ENCODE results near the gene NKX2-3.

DNA sequence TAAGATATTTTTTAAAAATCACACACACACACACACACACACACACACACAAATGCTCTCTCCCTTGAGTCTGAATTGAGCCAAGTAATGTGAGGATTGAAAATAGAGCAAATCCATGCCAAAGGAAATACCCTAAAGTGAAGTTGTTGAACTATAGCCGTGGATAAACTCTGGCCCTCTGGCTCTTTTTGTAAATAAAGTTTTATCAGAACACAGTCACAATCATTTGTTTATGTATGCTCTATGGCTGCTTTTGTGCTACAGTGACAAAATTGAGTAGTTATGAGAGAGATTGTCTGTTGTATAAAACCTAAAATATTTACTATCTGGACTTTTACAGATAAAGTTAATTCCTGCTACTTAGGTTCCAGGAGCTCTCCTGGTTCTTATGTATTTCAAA is 39.1 kb downstream of the NKX2-3 start:
- TF ChIP-seq, protein P1, sequence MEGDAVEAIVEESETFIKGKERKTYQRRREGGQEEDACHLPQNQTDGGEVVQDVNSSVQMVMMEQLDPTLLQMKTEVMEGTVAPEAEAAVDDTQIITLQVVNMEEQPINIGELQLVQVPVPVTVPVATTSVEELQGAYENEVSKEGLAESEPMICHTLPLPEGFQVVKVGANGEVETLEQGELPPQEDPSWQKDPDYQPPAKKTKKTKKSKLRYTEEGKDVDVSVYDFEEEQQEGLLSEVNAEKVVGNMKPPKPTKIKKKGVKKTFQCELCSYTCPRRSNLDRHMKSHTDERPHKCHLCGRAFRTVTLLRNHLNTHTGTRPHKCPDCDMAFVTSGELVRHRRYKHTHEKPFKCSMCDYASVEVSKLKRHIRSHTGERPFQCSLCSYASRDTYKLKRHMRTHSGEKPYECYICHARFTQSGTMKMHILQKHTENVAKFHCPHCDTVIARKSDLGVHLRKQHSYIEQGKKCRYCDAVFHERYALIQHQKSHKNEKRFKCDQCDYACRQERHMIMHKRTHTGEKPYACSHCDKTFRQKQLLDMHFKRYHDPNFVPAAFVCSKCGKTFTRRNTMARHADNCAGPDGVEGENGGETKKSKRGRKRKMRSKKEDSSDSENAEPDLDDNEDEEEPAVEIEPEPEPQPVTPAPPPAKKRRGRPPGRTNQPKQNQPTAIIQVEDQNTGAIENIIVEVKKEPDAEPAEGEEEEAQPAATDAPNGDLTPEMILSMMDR (IDR thresholded peaks at IDR 0.05) = no peak
- no peak for TF ChIP-seq POLR2A (IDR thresholded peaks at IDR 0.05)
- no peak for TF ChIP-seq POLR2AphosphoS5 (IDR thresholded peaks at IDR 0.05)

Data from prostate gland (tissue), 2 donors.